ENCODE measurements around the gene STON2.
"Not testable (repeated sequence)": the region's sequence is repeated elsewhere in the genome, so short reads cannot be mapped to it uniquely, and the experiment has no call there.

The STON2 gene

DNA sequence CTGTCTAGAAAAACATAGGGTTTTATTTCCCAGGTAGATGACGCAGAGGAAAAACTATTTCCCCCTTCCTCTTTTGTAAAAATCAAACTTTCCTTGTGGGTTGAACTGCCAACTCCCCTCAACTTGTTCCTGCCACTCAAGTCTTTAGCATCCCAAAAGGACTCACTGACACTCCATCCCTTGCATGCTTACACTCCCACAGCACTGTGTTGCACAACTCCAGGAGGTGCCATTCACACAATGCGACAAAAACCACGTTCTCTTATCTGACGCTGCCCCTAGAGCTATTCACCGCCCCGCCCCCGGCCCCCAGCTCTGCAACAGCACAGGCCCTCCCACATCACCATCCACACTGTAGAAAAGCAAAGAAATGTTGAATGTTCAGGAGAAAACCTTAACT, 16.9 kb upstream of the STON2 start:
- DNase-seq: no peak

GRCh38 chr14:81416194-81416952, 16.2 kb upstream of the STON2 start:
- DNase-seq: no peak

DNA sequence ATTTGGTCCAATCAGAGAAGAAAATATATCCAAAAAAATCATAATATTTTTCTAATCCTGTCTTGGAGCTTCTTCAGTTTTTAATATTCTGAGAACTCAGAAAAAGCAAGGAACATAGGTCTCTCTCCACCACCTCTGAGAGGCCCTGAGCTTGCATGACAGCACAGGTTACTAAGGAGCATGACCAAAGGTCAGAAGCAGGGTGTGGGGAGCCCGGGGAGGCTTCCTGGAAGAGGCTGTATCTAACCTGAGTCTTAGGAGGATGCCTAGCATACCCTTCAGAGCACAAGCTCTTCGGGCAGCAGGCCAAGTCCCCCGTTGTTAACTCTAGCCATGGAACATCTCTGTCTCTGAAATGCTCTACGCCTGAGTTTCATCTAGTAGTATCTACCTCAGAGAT, 15.7 kb upstream of the STON2 start:
- DNase-seq: no peak

GRCh38 chr14:81414123-81414522, 14.0 kb upstream of the STON2 start:
- DNase-seq: no peak

GRCh38 chr14:81412779-81413178, 12.7 kb upstream of the STON2 start:
- no peak for DNase-seq

DNA sequence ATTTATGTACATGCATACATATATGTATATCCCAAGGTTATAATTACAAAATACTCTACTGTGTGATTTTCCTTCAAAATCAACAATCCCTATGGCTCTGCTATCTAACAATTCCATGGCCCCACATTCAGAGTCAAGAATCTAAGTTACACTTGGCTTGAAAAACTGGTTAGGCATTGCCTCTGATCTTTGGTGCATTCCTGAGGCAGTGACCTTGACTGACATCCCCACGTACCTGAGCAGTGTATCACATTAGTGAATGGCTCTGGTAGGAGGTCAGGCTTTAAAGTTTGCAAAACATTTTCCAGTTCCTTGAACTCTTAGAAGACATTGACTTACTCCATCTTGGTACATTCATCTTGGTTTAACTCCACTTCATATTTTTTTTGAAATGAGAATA, 8.5 kb upstream of the STON2 start:
- no peak for DNase-seq

- DNase-seq: no peak
Observed at GRCh38 chr14:81406863-81407262, 6.7 kb upstream of the STON2 start.

DNA sequence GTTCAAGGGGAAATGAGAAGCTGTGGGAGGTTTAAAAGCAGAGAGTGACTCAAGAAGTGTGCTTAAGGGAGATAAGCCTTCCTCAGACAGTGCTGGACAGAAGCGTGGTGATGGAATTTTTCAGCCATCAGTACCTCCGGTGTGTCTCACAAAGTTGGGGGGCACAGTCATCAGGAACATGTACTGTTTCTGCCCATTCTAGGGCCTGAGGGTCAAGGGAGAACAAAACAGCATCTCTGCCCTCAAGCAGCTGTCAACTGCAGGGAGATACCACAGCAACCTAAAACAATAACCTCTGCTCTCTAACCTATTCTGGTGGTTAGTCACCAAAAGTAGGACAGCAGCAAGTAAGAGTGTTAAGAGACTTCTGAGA, 2.0 kb upstream of the STON2 start:
- no peak for DNase-seq

DNA sequence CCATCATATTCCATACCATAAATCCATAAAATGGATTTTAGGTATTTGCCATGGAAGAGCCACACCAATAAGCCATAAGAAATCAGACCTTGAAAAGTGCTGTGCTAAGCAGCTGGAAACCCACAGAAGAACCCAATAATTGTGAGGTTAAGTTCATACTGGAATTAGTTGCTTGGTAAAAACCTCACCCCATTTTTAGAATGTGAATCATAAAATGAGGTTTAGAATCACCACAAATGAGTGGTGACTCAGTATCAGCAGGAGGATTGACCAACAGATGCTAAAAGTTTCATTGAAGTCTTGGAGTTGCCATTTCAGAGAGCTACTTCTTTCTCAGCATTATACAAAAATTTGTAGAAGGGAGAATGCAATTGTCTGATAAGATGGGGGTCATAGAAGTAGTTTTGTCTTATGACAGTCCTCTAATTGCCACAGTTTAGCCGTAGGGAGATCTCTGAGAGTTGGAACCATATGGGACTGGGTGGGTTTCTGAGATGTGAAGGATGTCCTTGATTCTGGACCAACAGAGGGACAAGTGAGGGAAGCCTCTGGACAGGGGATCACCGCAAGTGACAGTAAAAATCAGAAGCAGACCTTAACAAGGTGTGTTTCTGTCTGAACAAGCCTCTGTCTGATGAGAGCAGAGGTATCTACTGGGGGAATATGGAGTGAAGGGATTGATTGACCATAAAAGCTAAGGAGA, 1.4 kb upstream of the STON2 start:
- no peak for DNase-seq

GRCh38 chr14:81400852-81401251, 728 bp upstream of the STON2 start:
- no peak for DNase-seq

- DNase-seq: no peak
Observed at GRCh38 chr14:81398196-81398891, 1.8 kb downstream of the STON2 start.

- DNase-seq: no peak
Observed at GRCh38 chr14:81396113-81396512, 4.0 kb downstream of the STON2 start.

DNA sequence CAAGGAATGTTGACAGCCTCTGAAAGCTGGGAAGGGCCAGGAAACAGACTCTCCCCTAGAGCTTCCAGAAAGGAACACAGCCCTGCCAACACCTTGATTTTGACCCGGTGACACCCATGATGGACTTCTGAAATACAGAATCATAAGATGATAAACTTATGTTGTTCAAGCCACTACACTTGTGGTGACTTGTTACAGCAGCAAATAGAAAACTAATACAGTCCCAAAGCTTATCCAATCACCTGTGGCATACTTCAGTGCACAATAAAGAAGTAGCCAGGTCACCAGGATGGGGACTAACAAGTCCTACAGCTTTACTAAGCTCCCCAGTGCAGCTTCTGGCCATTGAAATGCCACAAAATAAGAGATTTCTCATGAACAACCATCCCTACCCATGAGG, 5.4 kb downstream of the STON2 start:
- DNase-seq: no peak

- DNase-seq: no peak
Observed at GRCh38 chr14:81392976-81393643, 7.0 kb downstream of the STON2 start.

DNA sequence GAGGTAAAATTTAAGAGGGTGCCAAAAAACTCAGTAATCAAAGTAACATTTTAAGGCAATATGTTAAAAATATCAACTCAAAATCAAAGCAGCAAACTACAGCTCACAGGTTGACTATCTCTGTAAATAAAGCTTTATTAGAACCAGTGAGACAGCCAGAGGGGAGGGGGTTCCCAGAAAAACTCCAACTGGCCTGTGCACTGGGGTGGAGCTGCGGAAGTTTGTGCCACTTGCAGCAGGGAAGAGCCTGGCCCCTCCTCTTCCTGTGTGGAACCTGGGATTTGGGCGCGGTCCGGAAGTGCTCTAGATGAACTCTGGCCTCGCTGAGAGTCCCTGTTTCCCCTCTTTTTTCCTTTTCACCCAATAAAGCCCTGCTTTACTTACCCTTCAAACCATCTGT, 8.1 kb downstream of the STON2 start:
- DNase-seq: no peak

DNA sequence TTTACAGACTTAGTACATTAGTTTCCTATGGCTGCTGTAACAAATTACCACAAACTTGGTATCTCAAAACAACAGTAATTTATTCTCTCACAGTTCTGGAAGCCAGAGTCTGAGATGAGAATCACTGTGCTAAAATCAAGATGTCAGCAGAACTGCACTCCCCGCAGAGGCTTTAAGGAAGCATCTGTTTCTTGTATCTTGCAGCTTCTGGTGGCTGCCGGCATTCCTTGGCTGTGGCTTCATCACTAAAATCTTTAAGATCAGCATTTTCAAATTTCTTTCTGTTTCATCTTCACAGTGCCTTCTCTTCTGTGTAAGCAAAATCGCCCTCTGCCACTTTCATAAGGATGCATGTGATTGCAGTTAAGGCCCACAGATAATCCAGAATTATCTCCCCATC, 9.4 kb downstream of the STON2 start:
- no peak for DNase-seq

- no peak for DNase-seq
Observed at GRCh38 chr14:81388336-81388735, 11.8 kb downstream of the STON2 start.

DNA sequence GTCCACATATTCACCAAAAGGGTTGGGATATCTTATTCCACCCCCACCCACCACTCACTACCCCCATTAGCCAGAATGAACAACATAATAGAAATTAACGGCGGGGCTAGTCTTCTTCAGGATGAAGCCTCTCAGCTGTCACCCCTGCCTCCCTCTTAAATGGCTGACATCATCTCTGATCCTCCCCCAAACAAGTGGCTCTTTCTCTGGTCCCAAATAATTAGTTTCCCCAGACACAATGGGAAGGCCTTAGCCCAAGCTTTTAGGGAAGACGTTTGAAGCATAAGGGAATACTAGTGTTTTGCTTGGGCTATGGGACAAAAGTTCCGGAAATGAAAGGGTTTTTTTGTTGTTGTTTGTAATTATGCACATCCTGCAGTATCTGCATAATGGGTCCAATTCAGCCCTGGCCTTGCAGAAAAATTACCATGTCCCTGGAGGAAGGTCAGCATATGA, 13.8 kb downstream of the STON2 start:
- DNase-seq: no peak

DNA sequence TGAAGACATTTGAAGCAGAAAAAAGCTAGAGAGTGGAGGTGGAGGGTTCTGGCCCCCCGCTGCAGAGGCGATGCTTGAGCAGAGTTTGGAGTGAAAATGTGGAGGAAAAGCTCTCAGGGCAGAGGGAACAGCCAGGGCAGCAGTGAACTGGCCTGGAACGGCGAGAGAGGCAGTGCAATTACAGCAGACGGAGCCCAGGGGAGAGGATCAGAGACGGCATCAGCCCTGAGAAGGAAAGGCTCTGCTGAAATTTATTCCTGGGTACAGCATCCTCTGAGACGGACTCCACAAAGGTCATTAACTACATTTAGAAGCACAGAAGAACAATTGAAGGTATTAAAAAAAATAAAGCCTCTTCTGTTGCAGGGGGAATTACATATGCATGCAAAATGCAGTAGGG, 14.2 kb downstream of the STON2 start:
- DNase-seq: no peak

DNA sequence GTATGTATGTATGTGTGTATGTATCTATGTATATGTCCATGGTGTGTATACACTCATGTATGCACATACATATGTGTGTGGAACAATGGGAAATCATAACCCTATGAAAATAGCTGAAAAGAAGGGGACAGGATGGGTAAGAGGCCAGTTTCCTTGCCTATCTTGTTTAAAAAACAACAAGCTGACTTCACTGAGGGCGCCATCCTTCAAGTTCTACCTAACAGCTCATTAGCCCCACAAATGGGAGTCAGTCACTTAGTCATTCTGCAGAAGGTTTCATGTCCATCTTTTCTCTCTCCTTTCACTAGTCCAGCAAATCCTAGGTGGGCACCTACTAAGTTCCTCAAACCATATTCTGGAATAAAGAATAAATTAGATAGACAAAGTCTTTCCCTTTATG, 14.7 kb downstream of the STON2 start:
- no peak for DNase-seq

- DNase-seq: no peak
Observed at GRCh38 chr14:81384900-81385299, 15.2 kb downstream of the STON2 start.

DNA sequence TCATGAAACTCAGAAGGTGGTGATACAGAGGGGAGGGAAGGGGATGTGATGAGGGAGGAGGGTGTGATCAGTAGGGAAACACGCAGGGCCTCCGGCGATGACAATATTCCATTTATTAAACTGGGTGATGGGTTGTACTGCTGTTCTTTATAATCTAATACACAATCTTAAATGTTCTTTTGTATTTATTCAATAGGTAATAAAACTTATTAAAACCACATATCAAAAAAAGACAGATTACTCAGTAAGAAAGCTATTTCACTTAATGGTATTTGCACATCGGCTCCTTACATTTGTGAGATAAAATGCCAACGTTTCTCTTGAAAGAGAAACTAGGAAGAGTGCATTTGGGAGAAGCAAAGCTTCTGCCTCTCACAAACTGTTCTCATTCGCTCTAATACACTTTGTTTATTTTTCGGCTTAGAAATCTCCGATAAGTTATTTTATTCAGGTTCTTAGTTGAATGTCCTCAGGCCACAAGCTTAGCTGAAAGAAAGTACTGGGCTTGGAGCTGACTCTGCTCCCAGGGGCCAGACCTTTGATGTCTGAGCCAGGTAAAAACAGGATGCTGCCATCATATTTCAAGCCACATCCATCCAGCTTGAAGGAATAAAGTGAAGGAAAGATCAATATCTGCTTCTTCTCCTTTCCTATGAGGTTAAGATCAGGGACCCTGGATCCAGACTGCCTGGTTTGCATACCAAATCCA, 17.5 kb downstream of the STON2 start:
- DNase-seq: no peak

- not testable (repeated sequence) for DNase-seq
Observed at GRCh38 chr14:81380009-81380408, 20.1 kb downstream of the STON2 start.

All from central memory CD4-positive, alpha-beta T cell (primary cell).